Non-pigmented ciliary epithelial cell (primary cell): Measurements from ENCODE around the gene KRTAP4-2.
"Not testable (repeated sequence)": the region's sequence is repeated elsewhere in the genome, so short reads cannot be mapped to it uniquely, and the experiment has no call there.

ENCODE experiments used
- DNase-seq: peaks from one replicate; pipeline ENCODE4 v3.0.0-alpha.2; 2010; ENCODE audit warnings: low read depth

KRTAP4-2 gene

GRCh38 chr17:41177727-41178271 lies at the start of gene KRTAP4-2:
Gene KRTAP4-2, minus strand, starts transcription at chr17:41178221. Its CDS starts 57 bp downstream, at chr17:41178164.
- DNase-seq: no peak

GRCh38 chr17:41226598-41227095 lies 48.6 kb upstream of the KRTAP4-2 start, which contains the start of gene KRTAP9-2:
Gene KRTAP9-2, plus strand, starts transcription at chr17:41226648. Its CDS starts 7 bp downstream, at chr17:41226655.
- DNase-seq: not testable (repeated sequence)

- no peak for DNase-seq
These were observed 48.0 kb upstream of the KRTAP4-2 start for GRCh38 chr17:41226051-41226450.

GRCh38 chr17:41223821-41224220 lies 45.8 kb upstream of the KRTAP4-2 start:
- DNase-seq: no peak

- no peak for DNase-seq
These were observed 37.7 kb upstream of the KRTAP4-2 start for GRCh38 chr17:41215681-41216080.

GRCh38 chr17:41212524-41213169 lies 34.6 kb upstream of the KRTAP4-2 start:
- no peak for DNase-seq

- no peak for DNase-seq
These were observed 33.9 kb upstream of the KRTAP4-2 start for GRCh38 chr17:41211845-41212466.

- DNase-seq: no peak
These were observed 21.5 kb upstream of the KRTAP4-2 start for GRCh38 chr17:41199421-41200078.

GRCh38 chr17:41196068-41196467 lies 18.0 kb upstream of the KRTAP4-2 start:
- no peak for DNase-seq

- no peak for DNase-seq
These were observed 12.3 kb upstream of the KRTAP4-2 start for GRCh38 chr17:41190328-41190727.

- not testable (repeated sequence) for DNase-seq
These were observed 11.9 kb upstream of the KRTAP4-2 start, which contains the start of gene KRTAP9-1 for GRCh38 chr17:41189837-41190318. Gene KRTAP9-1, plus strand, starts transcription at chr17:41189887. Its CDS starts 0 bp downstream, at chr17:41189887.

GRCh38 chr17:41186872-41187271 lies 8.9 kb upstream of the KRTAP4-2 start:
- DNase-seq: no peak

GRCh38 chr17:41185001-41185400 lies 7.0 kb upstream of the KRTAP4-2 start:
- no peak for DNase-seq

GRCh38 chr17:41184480-41184961 lies 6.5 kb upstream of the KRTAP4-2 start, which contains the start of gene KRTAP4-1:
Gene KRTAP4-1, minus strand, starts transcription at chr17:41184911. Its CDS starts 57 bp downstream, at chr17:41184854.
- no peak for DNase-seq

- DNase-seq: no peak
These were observed 1.0 kb upstream of the KRTAP4-2 start for GRCh38 chr17:41178843-41179616.

GRCh38 chr17:41178341-41178740 lies 320 bp upstream of the KRTAP4-2 start:
- DNase-seq: no peak

- DNase-seq: no peak
These were observed 1.2 kb downstream of the KRTAP4-2 start for GRCh38 chr17:41176744-41177387.

- no peak for DNase-seq
These were observed 6.1 kb downstream of the KRTAP4-2 start for GRCh38 chr17:41171886-41172285.

- DNase-seq: no peak
These were observed 9.9 kb downstream of the KRTAP4-2 start, which contains the start of gene KRTAP4-3 for GRCh38 chr17:41168121-41168520. Gene KRTAP4-3, minus strand, starts transcription at chr17:41168221. Its CDS starts 49 bp downstream, at chr17:41168172.

- DNase-seq: no peak
These were observed 10.5 kb downstream of the KRTAP4-2 start for GRCh38 chr17:41167561-41167960.

- DNase-seq: no peak
These were observed 14.2 kb downstream of the KRTAP4-2 start for GRCh38 chr17:41163828-41164227.
